HUDEP-2 (cell line): Measurements from ENCODE around the gene TAF10.

Source experiments
- DNase-seq, 76 experiments: peaks; one replicate each; lab custom pipeline; 2025; ENCODE audit not compliant: unreplicated experiment in 76 of 76; lab: John Stamatoyannopoulos, UW

TAF10 gene

DNA sequence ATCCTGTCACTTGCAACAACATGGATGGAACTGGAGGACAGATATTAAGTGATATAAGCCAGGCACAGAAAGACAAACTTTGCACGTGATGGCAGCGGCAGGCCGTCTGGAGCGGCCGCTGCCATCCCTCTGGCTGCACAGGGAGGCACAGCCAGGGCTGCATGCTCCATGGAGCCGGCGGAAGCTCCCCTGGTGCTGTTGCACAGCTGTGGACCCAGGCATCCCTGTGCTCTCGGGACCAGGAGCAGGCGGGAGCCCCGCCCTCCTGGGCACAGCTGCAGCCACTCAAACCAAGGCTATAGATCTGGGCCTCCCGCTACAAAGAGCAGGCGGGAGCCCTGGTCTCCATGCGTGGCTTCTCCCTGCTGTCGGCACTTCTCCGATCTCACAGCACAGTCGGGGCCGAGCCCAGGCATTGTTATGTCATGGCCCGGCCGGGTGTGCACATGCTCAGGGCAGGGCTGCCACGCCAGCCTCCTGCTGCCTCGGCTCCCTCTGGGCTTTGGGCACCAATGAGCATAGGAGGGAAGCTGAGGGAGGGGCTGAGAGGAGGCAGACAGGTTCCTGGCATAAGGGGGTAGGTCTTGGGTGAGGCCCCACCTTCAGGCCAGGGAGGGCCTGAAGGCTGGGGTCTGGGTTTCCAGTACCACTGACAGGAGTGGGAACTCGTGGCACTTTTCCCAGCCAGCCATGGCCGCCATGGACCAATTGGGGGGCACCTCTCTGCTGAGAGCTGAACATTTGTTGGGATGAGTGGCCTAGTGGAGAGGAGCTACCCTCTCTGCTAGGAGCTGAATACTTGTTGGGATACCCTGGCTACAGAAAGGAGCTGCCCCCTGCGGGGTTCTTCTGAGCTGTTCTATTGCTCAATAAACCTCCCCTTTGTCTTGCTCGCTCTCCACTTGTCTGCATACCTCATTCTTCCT is 25.3 kb downstream of the TAF10 start:
- DNase-seq: no peak

GRCh38 chr11:6584528-6584927 is 27.5 kb downstream of the TAF10 start:
- DNase-seq: no peak

GRCh38 chr11:6583584-6583983 is 28.4 kb downstream of the TAF10 start:
- DNase-seq: no peak

DNA sequence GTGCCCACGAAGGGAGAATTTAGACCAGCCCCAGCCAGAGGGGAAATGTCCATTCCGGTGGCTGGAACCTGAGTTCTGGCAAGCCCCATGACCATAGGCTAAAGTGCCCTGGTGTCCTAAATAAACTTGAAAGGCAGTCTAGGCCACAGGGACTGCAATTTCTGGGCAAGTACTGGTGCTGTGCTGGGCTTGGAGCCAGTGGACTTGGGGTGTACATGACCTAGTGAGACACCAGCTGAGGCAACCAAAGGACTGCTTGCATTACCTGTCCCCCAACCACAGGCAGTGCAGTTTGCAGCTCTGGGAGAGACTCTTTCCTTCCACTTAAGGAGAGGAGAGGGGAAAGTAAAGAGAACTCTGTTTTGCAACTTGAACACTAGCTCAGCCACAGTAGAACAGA is 32.3 kb downstream of the TAF10 start:
- DNase-seq: no peak

GRCh38 chr11:6578134-6578533 is 33.9 kb downstream of the TAF10 start:
- no peak for DNase-seq

GRCh38 chr11:6576471-6577373 is 35.3 kb downstream of the TAF10 start:
- DNase-seq: peak in 28 of 76 experiments; percentile 5 to 56 (median 18)

DNA sequence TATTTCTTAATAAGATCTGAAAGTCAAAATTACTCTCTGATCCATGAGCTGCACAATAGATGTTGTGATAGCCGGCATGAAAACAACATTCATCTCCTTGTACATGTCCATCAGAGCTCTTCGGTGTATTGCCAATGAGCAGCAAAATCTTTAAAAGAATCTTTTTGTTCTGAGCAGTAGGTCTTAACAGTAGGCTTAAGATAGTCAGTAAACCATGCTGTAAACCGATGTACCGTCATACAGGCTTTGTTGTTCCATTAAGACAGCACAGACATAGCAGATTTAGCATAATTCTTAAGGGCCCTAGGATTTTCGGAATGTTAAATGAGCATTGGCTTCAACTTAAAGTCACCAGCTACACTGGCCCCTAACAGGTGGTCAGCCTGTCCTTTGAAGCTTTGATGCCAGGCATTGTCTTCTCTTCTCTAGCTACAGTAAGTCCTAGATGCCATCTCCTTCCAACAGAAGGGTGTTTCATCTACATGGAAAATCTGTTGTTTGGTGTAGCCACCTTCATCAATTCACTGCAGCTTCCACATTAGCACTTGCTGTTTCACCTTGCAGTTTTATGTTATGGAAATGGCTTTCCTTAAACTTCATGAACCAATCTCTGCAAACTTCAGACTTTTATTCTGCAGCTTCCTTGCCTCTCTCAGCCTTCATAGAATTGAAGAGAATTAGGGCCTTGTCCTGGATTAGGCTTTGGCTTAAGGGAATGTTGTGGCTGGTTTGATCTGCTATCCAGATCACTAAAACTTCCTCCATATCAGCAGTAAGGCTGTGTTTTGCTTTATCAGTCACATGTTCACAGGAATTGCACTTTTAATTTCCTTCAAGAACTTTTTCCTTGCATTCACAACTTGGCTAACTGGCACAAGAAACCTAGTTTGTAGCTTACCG is 37.0 kb downstream of the TAF10 start:
- DNase-seq: no peak

DNA sequence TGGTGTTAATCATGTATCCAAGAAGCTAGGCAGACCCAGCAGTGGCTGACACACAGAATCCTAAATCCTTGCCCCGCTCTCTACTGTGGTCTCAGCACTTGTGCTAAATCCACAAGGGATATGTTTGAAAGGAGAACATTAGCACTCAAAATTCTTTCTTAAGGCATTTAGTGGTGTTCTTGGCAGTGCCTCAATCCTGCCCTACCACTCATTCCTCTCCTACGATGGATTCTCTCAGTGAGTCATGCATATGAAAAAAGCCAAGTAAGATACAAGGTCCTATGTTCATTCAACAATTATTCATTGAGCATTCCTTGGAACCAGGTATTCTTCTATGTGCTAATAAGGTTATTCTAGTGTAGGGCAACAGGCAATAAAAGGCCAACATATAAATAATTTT is 39.8 kb downstream of the TAF10 start:
- DNase-seq: no peak

DNA sequence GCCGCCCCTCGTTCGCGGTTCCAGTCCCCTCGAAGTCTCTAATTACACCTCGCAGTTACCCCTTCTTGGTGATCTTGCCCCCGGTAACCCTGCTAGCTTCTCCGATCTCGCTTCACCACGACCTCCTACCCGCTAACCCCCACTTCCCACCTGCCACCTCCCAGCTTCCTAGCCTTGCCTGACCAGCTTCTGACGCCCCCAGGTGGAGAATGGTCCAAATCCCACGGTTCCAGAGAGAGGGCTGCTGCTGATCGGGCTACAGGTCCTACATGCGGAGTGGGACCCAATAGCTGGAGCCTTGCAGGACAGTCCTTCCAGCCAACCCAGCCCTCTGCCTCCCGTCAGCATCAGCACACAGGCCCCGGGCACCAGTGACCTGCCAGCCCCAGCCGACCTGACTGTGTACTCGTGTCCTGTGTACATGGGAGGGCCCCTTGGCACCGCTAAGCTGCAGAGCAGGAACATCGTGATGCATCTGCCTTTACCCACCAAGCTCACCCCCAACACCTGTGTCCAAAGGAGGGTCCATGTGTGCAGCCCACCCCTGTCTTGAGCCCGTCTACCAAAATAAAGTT is 40.5 kb downstream of the TAF10 start:
- no peak for DNase-seq

DNA sequence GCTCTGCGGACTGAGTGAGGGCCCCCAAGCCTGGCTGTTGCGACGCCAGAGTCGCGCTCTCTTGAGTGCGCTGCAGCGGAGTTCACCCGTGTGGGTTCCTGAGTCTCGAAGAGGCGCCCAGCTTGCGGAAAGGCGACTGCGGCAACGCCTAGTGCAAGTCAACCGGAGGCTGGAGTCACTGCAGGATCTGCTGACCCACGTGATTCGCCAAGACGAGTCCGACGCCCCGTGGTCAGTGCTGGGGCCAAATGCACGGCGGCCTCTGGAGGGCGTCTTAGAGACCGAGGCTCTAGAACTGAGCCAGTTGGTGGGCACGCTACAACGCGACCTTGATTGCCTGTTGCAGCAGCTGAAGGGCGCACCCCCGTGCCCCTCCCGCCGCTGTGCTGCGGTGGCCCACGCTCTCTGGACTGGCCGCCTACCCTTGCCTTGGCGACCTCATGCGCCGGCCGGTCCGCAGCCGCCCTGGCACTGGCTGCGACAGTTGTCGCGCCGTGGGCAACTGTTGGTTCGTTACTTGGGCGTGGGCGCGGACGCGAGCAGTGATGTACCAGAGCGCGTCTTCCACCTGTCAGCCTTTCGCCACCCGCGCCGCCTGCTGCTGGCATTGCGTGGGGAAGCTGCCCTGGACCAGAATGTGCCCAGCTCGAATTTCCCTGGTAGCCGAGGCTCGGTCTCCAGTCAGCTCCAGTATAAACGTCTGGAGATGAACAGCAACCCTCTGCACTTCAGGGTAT is 41.2 kb downstream of the TAF10 start:
- DNase-seq: no peak

DNA sequence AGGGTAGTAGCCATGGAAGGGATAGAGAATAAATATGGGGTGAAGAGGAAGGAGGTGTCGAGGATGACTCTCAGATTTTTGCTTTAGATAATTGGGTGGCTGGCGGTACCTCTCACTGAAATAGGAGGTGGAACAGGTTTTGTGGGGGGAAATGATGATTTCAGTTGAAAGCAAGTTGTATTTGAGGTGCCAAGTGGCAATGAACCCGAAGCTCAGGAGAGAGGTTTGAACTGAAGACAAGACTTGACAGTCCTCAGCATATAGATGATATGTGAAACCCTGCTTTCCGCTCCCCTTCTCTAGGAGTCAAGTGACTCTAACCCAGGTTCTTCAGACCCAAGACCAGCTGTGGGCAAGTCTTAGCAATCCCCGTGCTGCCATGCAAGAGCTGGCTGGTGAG is 42.3 kb downstream of the TAF10 start:
- DNase-seq: no peak

GRCh38 chr11:6568191-6568918 is 43.7 kb downstream of the TAF10 start:
- DNase-seq: peak in 72 of 76 experiments; percentile 9 to 87 (median 62)

- no peak for DNase-seq
Measured at GRCh38 chr11:6567371-6567745, 44.7 kb downstream of the TAF10 start.

DNA sequence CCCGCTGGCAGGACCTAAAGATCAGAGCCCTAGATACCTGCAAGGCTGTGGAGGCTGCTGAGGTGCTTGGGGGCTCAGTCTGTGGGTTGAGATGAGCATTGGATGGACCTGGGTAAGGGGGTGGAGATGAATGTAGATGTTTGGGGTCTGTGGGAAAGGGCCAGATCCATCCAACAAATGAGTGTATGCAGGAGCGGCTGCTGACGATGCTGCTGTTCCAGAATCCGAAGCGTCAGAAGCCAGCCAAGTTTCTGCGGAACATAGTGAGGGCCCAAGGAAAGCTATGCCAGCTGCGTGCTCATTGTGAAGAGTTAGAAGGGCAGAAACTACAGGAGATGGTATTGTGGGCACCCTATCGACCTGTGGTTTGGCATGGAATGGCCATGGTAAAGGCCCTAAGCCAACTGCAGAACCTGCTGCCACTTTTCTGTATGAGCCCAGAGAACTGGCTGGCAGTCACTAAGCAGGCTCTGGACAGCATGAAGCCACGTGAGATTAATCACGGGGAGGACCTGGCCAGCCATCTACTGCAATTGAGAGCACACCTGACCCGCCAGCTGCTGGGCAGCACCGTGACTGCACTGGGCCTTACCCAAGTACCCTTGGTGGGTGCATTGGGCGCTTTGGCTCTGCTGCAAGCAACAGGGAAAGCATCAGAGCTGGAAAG is 45.2 kb downstream of the TAF10 start:
- DNase-seq: no peak

- DNase-seq: no peak
Measured at GRCh38 chr11:6565988-6566703, 45.9 kb downstream of the TAF10 start.

- no peak for DNase-seq
Measured at GRCh38 chr11:6565325-6565724, 46.7 kb downstream of the TAF10 start.

DNA sequence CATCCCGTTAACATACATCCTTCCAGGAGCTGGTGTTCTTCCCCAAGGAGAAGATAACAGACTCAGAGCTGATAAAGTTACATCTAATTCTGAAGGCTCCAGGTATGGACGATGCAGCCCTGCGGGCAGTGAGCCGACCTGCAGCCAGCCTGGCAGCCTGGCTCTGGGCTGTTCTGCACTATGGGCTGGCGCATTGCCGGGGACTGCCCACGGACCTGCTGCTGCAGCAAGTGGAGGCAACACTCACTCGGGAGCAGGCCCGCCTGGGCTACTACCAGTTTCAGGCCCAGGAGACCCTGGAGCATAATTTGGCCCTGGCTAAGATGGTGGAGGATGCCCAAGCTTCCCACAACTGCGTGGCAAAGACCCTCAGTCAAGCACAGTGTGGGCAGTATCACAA is 48.3 kb downstream of the TAF10 start:
- no peak for DNase-seq
